ENCODE data around the gene DDI2.

DDI2 gene

GRCh38 chr1:15610167-15610566 is 7.1 kb upstream of the DDI2 start:
- no peak overlapping the region for H3K27ac ChIP-seq
- TF ChIP-seq ZFX (IDR thresholded peaks at IDR 0.05) (no peak), CTCF (conservative IDR thresholded peaks at IDR 0.05) (no peak)

- peak overlapping the region; percentile 99 for H3K27ac ChIP-seq
- TF ChIP-seq CTCF (conservative IDR thresholded peaks at IDR 0.05) (no peak), ZFX (IDR thresholded peaks at IDR 0.05) (no peak)
Observed at GRCh38 chr1:15616373-15617172, 685 bp upstream of the DDI2 start.

- peak overlapping the region; percentile 99 for H3K27ac ChIP-seq
- TF ChIP-seq ZFX (IDR thresholded peaks at IDR 0.05) = no peak
- no peak for TF ChIP-seq CTCF (conservative IDR thresholded peaks at IDR 0.05)
Observed at GRCh38 chr1:15618077-15618654, 908 bp downstream of the DDI2 start.

- TF ChIP-seq ZFX (IDR thresholded peaks at IDR 0.05) (no peak), CTCF (conservative IDR thresholded peaks at IDR 0.05) (no peak)
- H3K27ac ChIP-seq = peak overlapping the region; percentile 99
Observed at GRCh38 chr1:15618655-15619525, 1.6 kb downstream of the DDI2 start.

- TF ChIP-seq CTCF (conservative IDR thresholded peaks at IDR 0.05) (no peak), ZFX (IDR thresholded peaks at IDR 0.05) (no peak)
- H3K27ac ChIP-seq = no peak overlapping the region
Observed at GRCh38 chr1:15620155-15620545, 2.9 kb downstream of the DDI2 start.

- TF ChIP-seq ZFX (IDR thresholded peaks at IDR 0.05) = no peak
- TF ChIP-seq CTCF (conservative IDR thresholded peaks at IDR 0.05) = no peak
Observed at GRCh38 chr1:15620902-15621682, 3.8 kb downstream of the DDI2 start.

More at GRCh38 chr1:15620902-15621682, 3.8 kb downstream of the DDI2 start:
- H3K27ac ChIP-seq = no peak overlapping the region

Data from C4-2B (cell line).